Ishikawa (cell line): Measurements from ENCODE around the gene CDKN2AIPNL.

ENCODE experiments used
- CEBPB ChIP-seq: IDR thresholded peaks from 2 replicates; pipeline ENCODE4 v1.6.1; 2012
- CREB1 ChIP-seq: IDR thresholded peaks from 2 replicates; pipeline ENCODE4 v1.6.1; 2012; ENCODE audit warnings: low read depth
- EGR1 ChIP-seq: IDR thresholded peaks from 2 replicates; pipeline ENCODE4 v1.6.1; 2012
- EP300 ChIP-seq: IDR thresholded peaks from 2 replicates; pipeline ENCODE4 v1.6.1; 2012; ENCODE audit warnings: borderline replicate concordance
- FOXM1 ChIP-seq: IDR thresholded peaks from 2 replicates; pipeline ENCODE4 v1.6.1; 2012; ENCODE audit warnings: low read depth, borderline replicate concordance
- NFIC ChIP-seq: IDR thresholded peaks from 2 replicates; pipeline ENCODE4 v1.6.1; 2012
- RAD21 ChIP-seq: IDR thresholded peaks from 2 replicates; pipeline ENCODE4 v1.6.1; 2012; ENCODE audit warnings: low read depth
- TAF1 ChIP-seq: IDR thresholded peaks from 2 replicates; pipeline ENCODE4 v1.6.1; 2012; ENCODE audit warnings: low read depth, mild to moderate bottlenecking
- TCF12 ChIP-seq: IDR thresholded peaks from 2 replicates; pipeline ENCODE4 v1.6.1; 2012; ENCODE audit warnings: low read depth
- TEAD4 ChIP-seq: IDR thresholded peaks from 2 replicates; pipeline ENCODE4 v1.6.1; 2012
- YY1 ChIP-seq: IDR thresholded peaks from 2 replicates; pipeline ENCODE4 v1.6.1; 2012; ENCODE audit warnings: low read depth
- ZBTB7A ChIP-seq: IDR thresholded peaks from 2 replicates; pipeline ENCODE4 v1.6.1; 2012; ENCODE audit warnings: low read depth
- TF ChIP-seq, protein P1 (sequence below): IDR thresholded peaks from 2 replicates; pipeline ENCODE4 v1.6.1; 2012; ENCODE audit warnings: low read depth, mild to moderate bottlenecking
- TF ChIP-seq, protein P2 (sequence below): IDR thresholded peaks from 2 replicates; pipeline ENCODE4 v1.6.1; 2012
- TF ChIP-seq, protein P3 (sequence below): IDR thresholded peaks from 2 replicates; pipeline ENCODE4 v1.6.1; 2012

CDKN2AIPNL gene

DNA sequence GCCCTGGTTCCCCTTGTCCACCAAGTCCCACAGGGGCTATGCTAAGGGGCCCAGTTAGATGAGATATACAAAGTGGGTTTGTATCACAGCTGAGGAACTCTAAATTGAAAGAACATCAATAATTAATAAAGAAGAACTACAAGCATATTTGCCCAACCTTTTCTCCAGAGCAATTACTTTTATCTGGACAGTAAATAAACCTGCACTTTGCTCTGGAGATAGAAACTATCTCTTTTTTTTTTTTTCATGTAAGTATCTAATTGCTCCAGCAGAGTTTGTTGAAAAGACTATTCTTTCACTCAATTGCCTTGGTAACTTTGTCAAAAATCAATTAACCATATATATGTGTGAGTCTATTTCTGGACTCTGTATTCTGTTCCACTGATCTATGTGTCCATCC, 6.0 kb upstream of the CDKN2AIPNL start:
- TF ChIP-seq YY1 (no peak), NFIC (no peak), TCF12 (no peak), CREB1 (no peak), TEAD4 (no peak), TAF1 (no peak), FOXM1 (no peak), CEBPB (no peak), EGR1 (no peak), RAD21 (no peak), ZBTB7A (no peak), EP300 (no peak)
- TF ChIP-seq, protein P1, sequence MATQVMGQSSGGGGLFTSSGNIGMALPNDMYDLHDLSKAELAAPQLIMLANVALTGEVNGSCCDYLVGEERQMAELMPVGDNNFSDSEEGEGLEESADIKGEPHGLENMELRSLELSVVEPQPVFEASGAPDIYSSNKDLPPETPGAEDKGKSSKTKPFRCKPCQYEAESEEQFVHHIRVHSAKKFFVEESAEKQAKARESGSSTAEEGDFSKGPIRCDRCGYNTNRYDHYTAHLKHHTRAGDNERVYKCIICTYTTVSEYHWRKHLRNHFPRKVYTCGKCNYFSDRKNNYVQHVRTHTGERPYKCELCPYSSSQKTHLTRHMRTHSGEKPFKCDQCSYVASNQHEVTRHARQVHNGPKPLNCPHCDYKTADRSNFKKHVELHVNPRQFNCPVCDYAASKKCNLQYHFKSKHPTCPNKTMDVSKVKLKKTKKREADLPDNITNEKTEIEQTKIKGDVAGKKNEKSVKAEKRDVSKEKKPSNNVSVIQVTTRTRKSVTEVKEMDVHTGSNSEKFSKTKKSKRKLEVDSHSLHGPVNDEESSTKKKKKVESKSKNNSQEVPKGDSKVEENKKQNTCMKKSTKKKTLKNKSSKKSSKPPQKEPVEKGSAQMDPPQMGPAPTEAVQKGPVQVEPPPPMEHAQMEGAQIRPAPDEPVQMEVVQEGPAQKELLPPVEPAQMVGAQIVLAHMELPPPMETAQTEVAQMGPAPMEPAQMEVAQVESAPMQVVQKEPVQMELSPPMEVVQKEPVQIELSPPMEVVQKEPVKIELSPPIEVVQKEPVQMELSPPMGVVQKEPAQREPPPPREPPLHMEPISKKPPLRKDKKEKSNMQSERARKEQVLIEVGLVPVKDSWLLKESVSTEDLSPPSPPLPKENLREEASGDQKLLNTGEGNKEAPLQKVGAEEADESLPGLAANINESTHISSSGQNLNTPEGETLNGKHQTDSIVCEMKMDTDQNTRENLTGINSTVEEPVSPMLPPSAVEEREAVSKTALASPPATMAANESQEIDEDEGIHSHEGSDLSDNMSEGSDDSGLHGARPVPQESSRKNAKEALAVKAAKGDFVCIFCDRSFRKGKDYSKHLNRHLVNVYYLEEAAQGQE = no peak
- TF ChIP-seq, protein P2, sequence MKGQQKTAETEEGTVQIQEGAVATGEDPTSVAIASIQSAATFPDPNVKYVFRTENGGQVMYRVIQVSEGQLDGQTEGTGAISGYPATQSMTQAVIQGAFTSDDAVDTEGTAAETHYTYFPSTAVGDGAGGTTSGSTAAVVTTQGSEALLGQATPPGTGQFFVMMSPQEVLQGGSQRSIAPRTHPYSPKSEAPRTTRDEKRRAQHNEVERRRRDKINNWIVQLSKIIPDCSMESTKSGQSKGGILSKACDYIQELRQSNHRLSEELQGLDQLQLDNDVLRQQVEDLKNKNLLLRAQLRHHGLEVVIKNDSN = no peak
- TF ChIP-seq, protein P3, sequence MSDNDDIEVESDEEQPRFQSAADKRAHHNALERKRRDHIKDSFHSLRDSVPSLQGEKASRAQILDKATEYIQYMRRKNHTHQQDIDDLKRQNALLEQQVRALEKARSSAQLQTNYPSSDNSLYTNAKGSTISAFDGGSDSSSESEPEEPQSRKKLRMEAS = no peak

DNA sequence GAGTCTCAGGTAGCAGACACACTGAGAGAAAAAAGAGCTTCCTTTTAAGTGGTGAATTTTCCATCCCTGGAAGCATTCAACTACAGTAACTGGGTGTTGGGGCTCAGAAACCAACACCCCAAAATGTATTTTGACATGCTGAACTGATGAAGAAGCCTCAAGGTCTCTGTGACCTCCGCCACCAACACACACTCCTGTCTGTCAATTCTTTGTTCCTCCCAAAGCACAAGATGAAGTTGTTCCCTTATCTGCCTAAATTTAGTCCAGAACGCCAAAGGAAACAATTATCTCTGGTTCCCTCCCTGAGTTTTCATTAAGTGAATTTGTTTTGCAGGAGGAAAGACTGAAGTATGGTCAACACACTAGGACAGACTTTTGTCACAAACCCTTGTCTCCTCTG, 1.4 kb upstream of the CDKN2AIPNL start:
- no peak for TF ChIP-seq ZBTB7A
- TF ChIP-seq TAF1 = no peak
- no peak for TF ChIP-seq CEBPB
- TF ChIP-seq, protein P1 = no peak
- TF ChIP-seq TEAD4 = no peak
- TF ChIP-seq NFIC = no peak
- no peak for TF ChIP-seq EGR1
- TF ChIP-seq YY1 = no peak
- TF ChIP-seq EP300 = no peak
- TF ChIP-seq, protein P3 = no peak
- TF ChIP-seq CREB1 = no peak
- TF ChIP-seq TCF12 = no peak
- TF ChIP-seq, protein P2 = no peak
- no peak for TF ChIP-seq RAD21
- TF ChIP-seq FOXM1 = no peak

DNA sequence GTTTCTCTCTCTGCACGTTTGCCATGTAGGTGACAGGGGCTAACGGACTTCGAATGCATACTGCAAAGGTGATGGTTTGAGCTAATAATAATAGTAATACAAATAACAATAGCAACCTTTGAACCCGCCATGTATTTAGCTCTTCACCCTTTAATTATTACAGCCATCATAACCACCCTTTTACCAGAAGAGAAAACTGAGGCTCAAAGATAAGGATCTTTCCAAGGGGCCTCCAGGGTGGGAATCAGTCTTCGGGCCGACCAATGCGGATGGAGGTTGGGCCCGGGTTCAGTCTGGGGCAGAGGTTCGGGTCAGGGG, 494 bp downstream of the CDKN2AIPNL start:
- TF ChIP-seq, protein P3 = no peak
- no peak for TF ChIP-seq EGR1
- no peak for TF ChIP-seq ZBTB7A
- no peak for TF ChIP-seq TAF1
- no peak for TF ChIP-seq NFIC
- no peak for TF ChIP-seq RAD21
- TF ChIP-seq, protein P1 = no peak
- no peak for TF ChIP-seq CREB1
- TF ChIP-seq TCF12 = no peak
- TF ChIP-seq FOXM1 = no peak

DNA sequence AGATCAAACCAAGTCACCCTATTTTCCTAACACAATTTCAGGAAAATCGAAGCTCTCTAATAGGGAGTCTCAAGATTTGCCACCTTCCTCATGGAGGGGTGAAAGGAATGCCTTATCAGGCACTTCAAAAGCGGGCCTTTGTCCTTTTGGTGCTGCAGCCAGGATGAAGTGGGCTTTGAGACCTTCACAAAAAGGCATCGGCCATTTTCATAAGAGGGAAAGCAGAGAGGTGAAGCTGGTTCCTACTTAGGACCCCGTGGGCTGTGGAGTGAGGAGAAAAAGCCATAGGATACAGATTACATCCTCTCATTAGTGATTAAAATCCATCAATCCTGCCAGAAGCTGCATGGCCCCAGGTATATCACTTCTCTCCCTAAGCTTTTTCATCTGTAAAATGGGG, 859 bp downstream of the CDKN2AIPNL start:
- TF ChIP-seq EGR1 = no peak
- TF ChIP-seq TAF1 = no peak
- TF ChIP-seq FOXM1 = no peak
- TF ChIP-seq TEAD4 = no peak
- no peak for TF ChIP-seq CREB1
- TF ChIP-seq, protein P2 = no peak
- TF ChIP-seq, protein P3 = no peak
- no peak for TF ChIP-seq YY1
- TF ChIP-seq RAD21 = no peak
- TF ChIP-seq, protein P1 = no peak
- no peak for TF ChIP-seq EP300
- TF ChIP-seq TCF12 = no peak
- no peak for TF ChIP-seq ZBTB7A
- TF ChIP-seq CEBPB = no peak
- TF ChIP-seq NFIC = no peak
